GM23248 (cell line): ENCODE data around the gene SCG3. TPM values are rescaled to one million over a fixed set of nuclear protein-coding genes. Genes with fewer than 3 reads are reported as not detected.

Experiments used
- DNase-seq: peaks from one replicate; pipeline ENCODE4 v3.0.0-alpha.2; 2015
- H2AFZ ChIP-seq: fragments of 200-600 bp; sonication (generic); 2 replicates; pipeline ENCODE4 v1.6.1; 2016; ENCODE audit warnings: antibody characterized with exemption
- H3F3A ChIP-seq: fragments of 200-600 bp; sonication (generic); 2 replicates; pipeline ENCODE4 v1.6.1; 2016; ENCODE audit warnings: mild to moderate bottlenecking, antibody characterized with exemption, mixed run types; ENCODE audit not compliant: insufficient read depth
- H3K27ac ChIP-seq: fragments of 200-600 bp; sonication (generic); 2 replicates; pipeline ENCODE4 v1.5.1; 2016; ENCODE audit warnings: mild to moderate bottlenecking
- H3K27me3 ChIP-seq: fragments of 200-600 bp; sonication (generic); replicated peaks from 2 replicates; pipeline ENCODE4 v1.6.1; 2016; ENCODE audit warnings: mild to moderate bottlenecking; ENCODE audit not compliant: insufficient read depth
- H3K36me3 ChIP-seq: fragments of 200-600 bp; sonication (generic); 2 replicates; pipeline ENCODE4 v1.6.1; 2016; ENCODE audit warnings: low read depth, mild to moderate bottlenecking
- H3K4me1 ChIP-seq: fragments of 200-600 bp; sonication (generic); 2 replicates; pipeline ENCODE4 v1.6.1; 2016; ENCODE audit warnings: mild to moderate bottlenecking; ENCODE audit not compliant: insufficient read depth
- H3K4me2 ChIP-seq: fragments of 200-600 bp; sonication (generic); one replicate; pipeline ENCODE4 v1.6.1; 2016; ENCODE audit warnings: mild to moderate bottlenecking; ENCODE audit not compliant: unreplicated experiment
- H3K4me3 ChIP-seq: fragments of 200-600 bp; sonication (generic); 2 replicates; pipeline ENCODE4 v1.5.1; 2016; ENCODE audit warnings: mild to moderate bottlenecking
- H3K79me2 ChIP-seq: fragments of 200-600 bp; sonication (generic); 2 replicates; pipeline ENCODE4 v1.6.1; 2016; ENCODE audit warnings: mild to moderate bottlenecking; ENCODE audit not compliant: insufficient read depth
- H3K9ac ChIP-seq: fragments of 200-600 bp; sonication (generic); 2 replicates; pipeline ENCODE4 v1.6.1; 2016; ENCODE audit warnings: mild to moderate bottlenecking
- H3K9me2 ChIP-seq: fragments of 200-600 bp; sonication (generic); 2 replicates; pipeline ENCODE4 v1.6.1; 2016; ENCODE audit warnings: mixed run types, mild to moderate bottlenecking, moderate library complexity; ENCODE audit not compliant: insufficient read depth
- H3K9me3 ChIP-seq: fragments of 200-600 bp; sonication (generic); one replicate; pipeline ENCODE4 v1.6.1; 2017; ENCODE audit warnings: low read depth
- H4K20me1 ChIP-seq: fragments of 200-600 bp; sonication (generic); 2 replicates; pipeline ENCODE4 v1.6.0; 2016; ENCODE audit not compliant: insufficient read depth
- EZH2 ChIP-seq: fragments of 200-600 bp; sonication (generic); IDR thresholded peaks from 2 replicates; pipeline ENCODE4 v1.6.1; 2018; ENCODE audit warnings: antibody characterized with exemption, mild to moderate bottlenecking; ENCODE audit not compliant: insufficient read depth, poor library complexity, severe bottlenecking
- EZH2phosphoT487 ChIP-seq: fragments of 200-600 bp; sonication (generic); IDR thresholded peaks from 2 replicates; pipeline ENCODE4 v1.6.1; 2018; ENCODE audit warnings: antibody characterized with exemption, moderate library complexity, mild to moderate bottlenecking, low read depth; ENCODE audit not compliant: insufficient read depth
- WGBS, 2 experiments: methylation state at CpG; one replicate each; pipeline ENCODE4 v1.1.6; 2015 to 2017; ENCODE audit warnings: low lambda C conversion rate in 2 of 2, low coverage in 1 of 2; ENCODE audit errors: missing lambda C conversion rate in 2 of 2; 5-methylcytosine and 5-hydroxymethylcytosine counted together
- in situ Hi-C: fragments of 300-500 bp; cut with MboI; formaldehyde crosslinking; loops from 2 replicates; pipeline ENCODE4 v1.15.0; 2020
- polyA plus RNA-seq: library from polyadenylated mRNA; unstranded; fragments of >200 nt; fragmentation: Nextera tagmentation; extraction: Ambion mirVana; gene quantifications from 2 replicates; pipeline ENCODE4 v1.2.1, GENCODE V29; 2016
- total RNA-seq: library from RNA; depleted of rRNA; stranded (reverse); fragments of >200 nt; shearing (Covaris generic); gene quantifications from 2 replicates; pipeline ENCODE4 v1.2.3, GENCODE V29; 2014

Gene SCG3
- total and polyA plus RNA-seq, 2 experiments from 2014 or later, result not detected

- Histone ChIP-seq H3K4me2 (no peak overlapping the region), H3K4me3 (no peak overlapping the region), H3K27me3 (peaks cover 52% of the 10 kb centered on the region), H3K9me2 (no peaks in the 10 kb centered on the region), H3K27ac (no peak overlapping the region), H3K4me1 (no peaks in the 10 kb centered on the region), H2AFZ (no peak overlapping the region), H3K9ac (no peak overlapping the region), H4K20me1 (no peaks in the 10 kb centered on the region), H3K9me3 (no peaks in the 10 kb centered on the region), H3K79me2 (no peaks in the 10 kb centered on the region), H3F3A (no peaks in the 10 kb centered on the region), H3K36me3 (no peaks in the 10 kb centered on the region)
- no peak for DNase-seq
- TF ChIP-seq EZH2phosphoT487 (no peak), EZH2 (no peak)
- 63 to 70% methylated on average over 1 of the region's 1 CpG for WGBS, 2 experiments
- in situ Hi-C loops, result no loop called here
Observed at GRCh38 chr15:51699373-51699772, 18.1 kb downstream of the SCG3 start.

GRCh38 chr15:51702710-51703109, 21.4 kb downstream of the SCG3 start:
- H3F3A ChIP-seq, result peaks cover 13% of the 10 kb centered on the region; the same call in 1 of the 2 replicates
- no peak overlapping the region for H3K4me3 ChIP-seq
- H3K36me3 ChIP-seq, result no peaks in the 10 kb centered on the region
- H3K79me2 ChIP-seq, result no peaks in the 10 kb centered on the region
- no peak overlapping the region for H3K9ac ChIP-seq
- DNase-seq, result no peak
- no peaks in the 10 kb centered on the region for H3K9me2 ChIP-seq
- H3K4me1 ChIP-seq, result peaks cover 14% of the 10 kb centered on the region
- no peak overlapping the region for H2AFZ ChIP-seq
- in situ Hi-C loops, result no loop called here
- no peaks in the 10 kb centered on the region for H3K9me3 ChIP-seq
- WGBS, 2 experiments, result 43 to 45% methylated on average over 1 of the region's 1 CpG
- no peak overlapping the region for H3K27ac ChIP-seq
- TF ChIP-seq EZH2 (no peak), EZH2phosphoT487 (no peak)
- no peaks in the 10 kb centered on the region for H4K20me1 ChIP-seq
- H3K4me2 ChIP-seq, result no peak overlapping the region
- H3K27me3 ChIP-seq, result peaks cover 44% of the 10 kb centered on the region

- H3K9me2 ChIP-seq, result no peaks in the 10 kb centered on the region
- H3K27me3 ChIP-seq, result peaks cover 19% of the 10 kb centered on the region; the same call in 1 of the 2 replicates
- H3K79me2 ChIP-seq, result no peaks in the 10 kb centered on the region
- no peak overlapping the region for H3K4me3 ChIP-seq
- H3K4me1 ChIP-seq, result peaks cover 14% of the 10 kb centered on the region
- no peak overlapping the region for H3K9ac ChIP-seq
- H4K20me1 ChIP-seq, result no peaks in the 10 kb centered on the region
- DNase-seq, result peak; percentile 73
- no peaks in the 10 kb centered on the region for H3K36me3 ChIP-seq
- WGBS, 2 experiments, result 1 to 2% methylated on average over 5 of the region's 5 CpGs
- H3K9me3 ChIP-seq, result no peaks in the 10 kb centered on the region
- no peak overlapping the region for H3K27ac ChIP-seq
- no peak overlapping the region for H3K4me2 ChIP-seq
- in situ Hi-C loops, result no loop called here
- H3F3A ChIP-seq, result peaks cover 17% of the 10 kb centered on the region
- no peak overlapping the region for H2AFZ ChIP-seq
- TF ChIP-seq EZH2phosphoT487 (no peak), EZH2 (no peak)
Observed at GRCh38 chr15:51706291-51706690, 25.0 kb downstream of the SCG3 start.

DNA sequence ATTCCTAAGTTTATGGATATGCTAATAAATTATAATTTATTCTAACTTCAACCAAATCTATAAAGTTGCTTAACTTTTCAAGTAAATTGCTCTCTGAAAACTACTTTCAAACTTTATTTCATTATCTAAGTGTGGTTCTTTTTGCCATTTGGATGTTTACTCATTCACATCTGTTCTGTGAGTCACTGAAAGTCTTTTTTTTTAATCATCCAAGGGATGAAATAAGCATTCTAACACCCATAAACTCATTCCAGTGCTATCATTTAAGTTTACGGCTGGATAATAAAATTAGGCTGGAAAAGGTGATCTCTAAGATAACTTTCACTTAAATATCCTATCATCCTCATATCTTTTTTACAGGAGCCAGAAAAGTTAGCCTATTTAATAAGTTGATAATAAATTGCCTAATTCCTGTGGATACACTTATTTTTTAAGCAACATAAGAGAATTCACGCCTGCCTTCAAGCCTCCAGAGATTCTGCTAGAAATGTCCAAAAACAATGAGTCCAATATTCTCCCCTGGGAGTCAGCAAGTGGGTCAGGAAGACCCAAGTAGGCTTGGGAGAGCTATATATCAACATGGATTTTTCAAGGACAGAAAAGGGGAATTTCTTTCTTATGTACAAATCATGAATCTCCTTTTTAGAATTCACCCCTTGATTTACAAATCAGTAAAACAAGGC, 25.8 kb downstream of the SCG3 start:
- Histone ChIP-seq H3K9ac (no peak overlapping the region), H3K4me1 (peaks cover 14% of the 10 kb centered on the region), H3K4me3 (no peak overlapping the region), H3F3A (peaks cover 17% of the 10 kb centered on the region), H3K27ac (no peak overlapping the region), H3K9me3 (no peaks in the 10 kb centered on the region), H3K27me3 (peaks cover 19% of the 10 kb centered on the region; the same call in 1 of the 2 replicates), H4K20me1 (no peaks in the 10 kb centered on the region), H3K36me3 (no peaks in the 10 kb centered on the region), H3K79me2 (no peaks in the 10 kb centered on the region), H2AFZ (no peak overlapping the region), H3K4me2 (no peak overlapping the region), H3K9me2 (no peaks in the 10 kb centered on the region)
- 12 to 18% methylated on average over 2 of the region's 2 CpGs for WGBS, 2 experiments
- TF ChIP-seq EZH2phosphoT487, result no peak
- DNase-seq, result peak; percentile 44
- in situ Hi-C loops, result no loop called here

DNA sequence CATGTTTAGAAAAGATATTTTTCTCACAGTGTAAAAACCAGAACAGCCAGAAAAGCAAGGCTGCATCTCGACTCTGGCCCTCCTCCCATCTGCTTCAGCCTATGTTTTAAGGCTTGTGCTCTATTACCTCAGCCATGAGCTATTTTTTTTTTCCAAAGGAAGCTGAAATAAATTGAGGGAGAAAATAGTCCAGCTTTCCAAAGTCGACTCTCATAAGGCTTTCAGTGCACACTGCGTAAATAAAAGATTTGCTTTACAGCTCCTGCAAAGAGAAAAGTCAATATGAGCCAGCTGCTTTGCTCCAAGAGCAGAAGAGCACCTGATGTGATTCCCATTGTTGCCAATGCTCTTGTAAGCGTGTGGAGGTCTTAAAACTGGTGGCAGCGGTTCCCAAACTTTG, 26.7 kb downstream of the SCG3 start:
- Histone ChIP-seq H3K36me3 (no peaks in the 10 kb centered on the region), H4K20me1 (no peaks in the 10 kb centered on the region), H3K9me2 (no peaks in the 10 kb centered on the region), H3K79me2 (no peaks in the 10 kb centered on the region), H3K27ac (no peak overlapping the region), H3F3A (peaks cover 17% of the 10 kb centered on the region), H3K27me3 (peaks cover 14% of the 10 kb centered on the region; the same call in 1 of the 2 replicates), H3K9me3 (no peaks in the 10 kb centered on the region), H3K9ac (no peak overlapping the region), H3K4me1 (peaks cover 14% of the 10 kb centered on the region), H3K4me2 (no peak overlapping the region), H3K4me3 (no peak overlapping the region), H2AFZ (no peak overlapping the region)
- WGBS, 2 experiments, result 43 to 53% methylated on average over 5 of the region's 5 CpGs
- TF ChIP-seq EZH2phosphoT487 (no peak), EZH2 (no peak)
- peak; percentile 4 for DNase-seq
- in situ Hi-C loops, result no loop called here
